Measurements from ENCODE around the gene SAPCD1. TPM values are rescaled to one million over a fixed set of nuclear protein-coding genes. Genes with fewer than 3 reads are reported as not detected.
"Not testable (repeated sequence)": the region's sequence is repeated elsewhere in the genome, so short reads cannot be mapped to it uniquely, and the experiment has no call there.

Gene SAPCD1
- total and polyA plus RNA-seq, 4 donors, result 1.3 to 6.3 (median 3.1) TPM

DNA sequence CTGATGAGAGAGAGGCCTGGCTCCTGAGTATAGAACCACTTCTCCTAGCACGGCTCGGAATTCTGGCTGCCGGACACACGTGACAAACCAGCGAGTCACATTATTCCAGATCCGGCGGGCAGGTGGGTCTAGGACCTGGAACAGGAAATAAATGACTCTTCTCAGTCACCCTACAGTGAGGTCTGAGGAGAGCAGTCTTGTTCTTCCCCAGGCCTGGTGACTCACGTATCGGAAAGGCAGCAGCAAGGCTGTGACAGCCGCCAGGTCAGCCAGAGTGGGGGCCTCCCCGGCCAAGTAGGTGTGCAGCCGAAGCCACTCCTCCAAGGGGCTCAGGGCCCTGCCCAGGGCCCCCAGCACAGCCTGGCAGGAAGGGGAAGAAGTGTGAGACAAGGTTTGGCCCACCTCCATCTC lies 30.3 kb downstream of the SAPCD1 start:
- TF ChIP-seq, protein P1, sequence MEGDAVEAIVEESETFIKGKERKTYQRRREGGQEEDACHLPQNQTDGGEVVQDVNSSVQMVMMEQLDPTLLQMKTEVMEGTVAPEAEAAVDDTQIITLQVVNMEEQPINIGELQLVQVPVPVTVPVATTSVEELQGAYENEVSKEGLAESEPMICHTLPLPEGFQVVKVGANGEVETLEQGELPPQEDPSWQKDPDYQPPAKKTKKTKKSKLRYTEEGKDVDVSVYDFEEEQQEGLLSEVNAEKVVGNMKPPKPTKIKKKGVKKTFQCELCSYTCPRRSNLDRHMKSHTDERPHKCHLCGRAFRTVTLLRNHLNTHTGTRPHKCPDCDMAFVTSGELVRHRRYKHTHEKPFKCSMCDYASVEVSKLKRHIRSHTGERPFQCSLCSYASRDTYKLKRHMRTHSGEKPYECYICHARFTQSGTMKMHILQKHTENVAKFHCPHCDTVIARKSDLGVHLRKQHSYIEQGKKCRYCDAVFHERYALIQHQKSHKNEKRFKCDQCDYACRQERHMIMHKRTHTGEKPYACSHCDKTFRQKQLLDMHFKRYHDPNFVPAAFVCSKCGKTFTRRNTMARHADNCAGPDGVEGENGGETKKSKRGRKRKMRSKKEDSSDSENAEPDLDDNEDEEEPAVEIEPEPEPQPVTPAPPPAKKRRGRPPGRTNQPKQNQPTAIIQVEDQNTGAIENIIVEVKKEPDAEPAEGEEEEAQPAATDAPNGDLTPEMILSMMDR (IDR thresholded peaks at IDR 0.05; ENCODE audit: control extremely low read depth, extremely low read depth), result no peak
- DNase-seq (no peak), ATAC-seq (ENCODE audit: insufficient read depth, low FRiP score) (no peak)
- H3K4me1 ChIP-seq (ENCODE audit: control insufficient read depth in 5 of 5, insufficient read depth in 5 of 5, low read length in 5 of 5), result peaks cover 0 to 13% (median 5%) of the 10 kb centered on the region in 5 donors
- H3K9me3 ChIP-seq (ENCODE audit: control insufficient read depth in 4 of 4, insufficient read depth in 3 of 4, low read length in 3 of 4), result no peaks in the 10 kb centered on the region
- no peaks in the 10 kb centered on the region for H3K27me3 ChIP-seq (ENCODE audit: control insufficient read depth in 3 of 3, insufficient read depth in 3 of 3, low read length in 2 of 3)
- H3K9ac ChIP-seq (ENCODE audit: insufficient read depth in 1 of 2, low read length in 2 of 2), result no peak overlapping the region
- 66 to 84% methylated on average over 12 of the region's 12 CpGs for WGBS, 2 donors
- H3K36me3 ChIP-seq (ENCODE audit: control insufficient read depth in 4 of 4, insufficient read depth in 4 of 4, low read length in 4 of 4), result peaks cover 4 to 15% (median 13%) of the 10 kb centered on the region in 4 donors
- H3K27ac ChIP-seq (ENCODE audit: low read depth in 1 of 2, low read length in 1 of 2), result no peak overlapping the region
- no peak overlapping the region for H3K4me3 ChIP-seq

- not testable (repeated sequence) for H3K27me3 ChIP-seq (ENCODE audit: control insufficient read depth in 3 of 3, insufficient read depth in 3 of 3, low read length in 2 of 3); H3K4me3 ChIP-seq; ATAC-seq (ENCODE audit: insufficient read depth, low FRiP score); H3K9me3 ChIP-seq (ENCODE audit: control insufficient read depth in 4 of 4, insufficient read depth in 3 of 4, low read length in 3 of 4); DNase-seq; H3K9ac ChIP-seq (ENCODE audit: insufficient read depth in 1 of 2, low read length in 2 of 2)
- peak overlapping the region in 1 of 2 donors; percentile 97 for H3K27ac ChIP-seq (ENCODE audit: low read depth in 1 of 2, low read length in 1 of 2)
- 93 to 96% methylated on average over 6 of the region's 6 CpGs for WGBS, 2 donors
- peaks cover 0 to 13% (median 5%) of the 10 kb centered on the region in 5 donors for H3K4me1 ChIP-seq (ENCODE audit: control insufficient read depth in 5 of 5, insufficient read depth in 5 of 5, low read length in 5 of 5)
- peaks cover 4 to 16% (median 15%) of the 10 kb centered on the region in 4 donors for H3K36me3 ChIP-seq (ENCODE audit: control insufficient read depth in 4 of 4, insufficient read depth in 4 of 4, low read length in 4 of 4)
These were observed 31.4 kb downstream of the SAPCD1 start for GRCh38 chr6:31793927-31794245.

DNA sequence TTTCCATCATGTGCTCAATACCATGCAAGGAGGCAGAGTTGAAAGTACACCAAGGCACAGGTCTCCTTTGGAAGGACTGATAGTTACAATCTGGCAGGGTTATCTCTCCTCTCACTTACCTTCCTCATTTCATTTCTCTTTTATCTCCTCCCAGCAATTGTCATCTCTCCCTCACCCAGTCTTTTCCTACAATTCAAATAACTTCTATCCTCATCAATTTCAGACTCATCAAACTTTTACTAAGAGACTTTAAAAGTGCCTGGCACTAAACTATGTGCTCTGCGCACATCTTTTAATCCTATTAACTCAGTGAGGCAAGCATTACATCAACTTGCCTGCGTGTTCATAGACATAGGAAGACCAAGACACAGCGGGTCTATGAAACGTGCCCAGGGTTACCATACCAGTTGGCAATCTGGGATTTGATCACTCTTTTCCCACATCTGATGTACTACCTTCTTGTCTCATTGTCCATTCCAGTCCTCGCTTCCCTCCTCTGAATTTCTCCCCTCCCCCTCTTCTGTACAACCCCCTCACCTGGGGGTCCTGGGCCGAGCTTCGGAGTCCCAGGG lies 31.9 kb downstream of the SAPCD1 start:
- no peak for ATAC-seq (ENCODE audit: insufficient read depth, low FRiP score)
- 27 to 31% methylated on average over 7 of the region's 7 CpGs for WGBS, 2 donors

DNA sequence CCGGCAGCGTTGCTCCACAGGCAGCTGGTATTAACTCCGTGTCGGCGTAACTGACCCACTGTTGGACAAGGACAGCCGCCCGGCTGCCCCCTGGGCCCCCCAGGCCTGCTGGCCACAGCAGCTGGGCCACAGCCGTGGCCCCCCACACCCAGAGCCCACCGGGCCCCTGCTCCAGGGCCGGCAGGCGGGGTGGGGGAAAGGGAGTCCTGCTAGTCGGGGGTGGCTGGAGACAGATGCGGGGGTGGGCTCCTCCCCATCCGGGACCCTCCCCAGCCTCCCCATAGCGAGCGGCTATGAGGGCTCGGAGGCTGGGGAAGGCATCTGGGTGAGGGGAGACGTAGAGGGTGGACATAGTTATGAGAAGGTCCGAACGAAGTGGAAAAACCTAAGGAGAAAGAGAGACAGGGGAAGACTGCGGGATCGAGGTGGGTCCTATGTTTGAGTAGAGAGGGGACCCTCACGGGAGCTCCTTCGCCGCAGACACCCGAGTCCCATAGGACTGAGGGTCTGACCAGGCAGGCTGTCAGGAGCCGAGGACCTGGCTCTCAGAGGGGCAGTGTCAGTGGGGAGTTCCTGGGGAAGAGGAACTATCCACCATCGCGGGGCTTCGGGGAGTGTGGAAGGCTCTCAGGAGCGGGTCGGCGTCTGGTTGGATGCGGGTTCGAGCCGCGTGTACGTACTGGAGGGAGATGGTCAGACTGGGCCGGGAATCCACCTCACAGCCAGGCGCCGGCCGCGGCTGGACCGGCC lies 32.6 kb downstream of the SAPCD1 start:
- TF ChIP-seq, protein P1 (IDR thresholded peaks at IDR 0.05; ENCODE audit: control extremely low read depth, extremely low read depth), result no peak
- DNase-seq (peak in 2 of 3 donors; percentile 23 to 29), ATAC-seq (ENCODE audit: insufficient read depth, low FRiP score) (peak; percentile 11)
- H3K9ac ChIP-seq (ENCODE audit: insufficient read depth in 1 of 2, low read length in 2 of 2), result peak overlapping the region; percentile 78 to 84
- WGBS, 2 donors, result 1 to 2% methylated on average over 39 to 44 of the region's 44 CpGs
- peak overlapping the region; percentile 97 to 99 for H3K27ac ChIP-seq (ENCODE audit: low read depth in 1 of 2, low read length in 1 of 2)
- H3K27me3 ChIP-seq (ENCODE audit: control insufficient read depth in 3 of 3, insufficient read depth in 3 of 3, low read length in 2 of 3), result no peaks in the 10 kb centered on the region
- peaks cover 0 to 14% (median 12%) of the 10 kb centered on the region in 4 donors for H3K36me3 ChIP-seq (ENCODE audit: control insufficient read depth in 4 of 4, insufficient read depth in 4 of 4, low read length in 4 of 4)
- H3K4me1 ChIP-seq (ENCODE audit: control insufficient read depth in 5 of 5, insufficient read depth in 5 of 5, low read length in 5 of 5), result peaks cover 0 to 13% (median 5%) of the 10 kb centered on the region in 5 donors
- H3K4me3 ChIP-seq, result peak overlapping the region; percentile 71
- H3K9me3 ChIP-seq (ENCODE audit: control insufficient read depth in 4 of 4, insufficient read depth in 3 of 4, low read length in 3 of 4), result no peaks in the 10 kb centered on the region

More for the DNA sequence above, 31.9 kb downstream of the SAPCD1 start:
- H3K27me3 ChIP-seq (ENCODE audit: control insufficient read depth in 3 of 3, insufficient read depth in 3 of 3, low read length in 2 of 3), result no peaks in the 10 kb centered on the region
- no peaks in the 10 kb centered on the region for H3K9me3 ChIP-seq (ENCODE audit: control insufficient read depth in 4 of 4, insufficient read depth in 3 of 4, low read length in 3 of 4)
- TF ChIP-seq, protein P1 (IDR thresholded peaks at IDR 0.05; ENCODE audit: control extremely low read depth, extremely low read depth), result no peak
- peak overlapping the region; percentile 97 to 99 for H3K27ac ChIP-seq (ENCODE audit: low read depth in 1 of 2, low read length in 1 of 2)
- H3K36me3 ChIP-seq (ENCODE audit: control insufficient read depth in 4 of 4, insufficient read depth in 4 of 4, low read length in 4 of 4), result peaks cover 1 to 14% (median 13%) of the 10 kb centered on the region in 4 donors
- DNase-seq, result peak in 1 of 3 donors; percentile 38
- peak overlapping the region; percentile 71 to 84 for H3K9ac ChIP-seq (ENCODE audit: insufficient read depth in 1 of 2, low read length in 2 of 2)
- H3K4me3 ChIP-seq, result peak overlapping the region; percentile 71
- H3K4me1 ChIP-seq (ENCODE audit: control insufficient read depth in 5 of 5, insufficient read depth in 5 of 5, low read length in 5 of 5), result peaks cover 0 to 13% (median 5%) of the 10 kb centered on the region in 5 donors

Measured in lung (tissue), 12 donors.